HAP-1 (cell line): ENCODE measurements around the gene CAV2.

ENCODE experiments used
- DNase-seq, 2 experiments: peaks; one replicate each; pipeline ENCODE4 v3.0.0-alpha.2; 2016 to 2020; ENCODE audit warnings: low spot score in 2 of 2
- H3K27me3 ChIP-seq: fragments of 250-450 bp; sonication (Bioruptor Pico); 2 replicates; pipeline ENCODE4 v1.5.1; 2020; ENCODE audit warnings: low read depth, mild to moderate bottlenecking, moderate library complexity
- H3K36me3 ChIP-seq: fragments of 250-450 bp; sonication (Bioruptor Pico); replicated peaks from 2 replicates; pipeline ENCODE4 v1.5.1; 2020; ENCODE audit warnings: mild to moderate bottlenecking
- H3K4me1 ChIP-seq: fragments of 250-450 bp; sonication (Bioruptor Pico); 2 replicates; pipeline ENCODE4 v1.5.1; 2020; ENCODE audit warnings: mild to moderate bottlenecking
- H3K4me3 ChIP-seq: fragments of 250-450 bp; sonication (Bioruptor Pico); 2 replicates; pipeline ENCODE4 v1.5.1; 2020; ENCODE audit warnings: mild to moderate bottlenecking, moderate library complexity
- H3K9me3 ChIP-seq: fragments of 250-450 bp; sonication (Bioruptor Pico); 2 replicates; pipeline ENCODE4 v1.5.1; 2020; ENCODE audit warnings: mild to moderate bottlenecking, moderate library complexity
- in situ Hi-C: fragments of 300-500 bp; cut with MboI; formaldehyde crosslinking; loops from 3 replicates; pipeline ENCODE4 v1.14.3; 2020; ENCODE audit warnings: low sequenced_read_pairs, inconsistent platforms, mixed read lengths

The CAV2 gene

GRCh38 chr7:116535416-116535815, 35.9 kb downstream of the CAV2 start:
- no peaks in the 10 kb centered on the region for H3K36me3 ChIP-seq
- H3K9me3 ChIP-seq: no peaks in the 10 kb centered on the region
- no peaks in the 10 kb centered on the region for H3K4me1 ChIP-seq
- DNase-seq: no peak
- H3K27me3 ChIP-seq: no peaks in the 10 kb centered on the region
- no peak overlapping the region for H3K4me3 ChIP-seq
- in situ Hi-C loops: no loop called here

- DNase-seq: no peak
- H3K9me3 ChIP-seq: no peaks in the 10 kb centered on the region
- in situ Hi-C loops: no loop called here
- H3K27me3 ChIP-seq: no peaks in the 10 kb centered on the region
- H3K36me3 ChIP-seq: no peaks in the 10 kb centered on the region
- no peak overlapping the region for H3K4me3 ChIP-seq
- H3K4me1 ChIP-seq: no peaks in the 10 kb centered on the region
These were observed 38.6 kb downstream of the CAV2 start for GRCh38 chr7:116538138-116538537.

- no peaks in the 10 kb centered on the region for H3K36me3 ChIP-seq
- in situ Hi-C loops: no loop called here
- no peaks in the 10 kb centered on the region for H3K27me3 ChIP-seq
These were observed 40.3 kb downstream of the CAV2 start for GRCh38 chr7:116539879-116540278.

GRCh38 chr7:116540743-116541142, 41.2 kb downstream of the CAV2 start:
- Histone ChIP-seq H3K4me1 (no peaks in the 10 kb centered on the region), H3K9me3 (no peaks in the 10 kb centered on the region), H3K4me3 (no peak overlapping the region), H3K36me3 (no peaks in the 10 kb centered on the region), H3K27me3 (no peaks in the 10 kb centered on the region)
- in situ Hi-C loops: no loop called here
- no peak for DNase-seq

More at GRCh38 chr7:116539879-116540278, 40.3 kb downstream of the CAV2 start:
- Histone ChIP-seq H3K9me3 (no peaks in the 10 kb centered on the region), H3K4me3 (no peak overlapping the region), H3K4me1 (no peaks in the 10 kb centered on the region)
- DNase-seq: no peak

- in situ Hi-C loops: no loop called here
- no peaks in the 10 kb centered on the region for H3K4me1 ChIP-seq
- no peaks in the 10 kb centered on the region for H3K36me3 ChIP-seq
- no peak for DNase-seq
- H3K9me3 ChIP-seq: no peaks in the 10 kb centered on the region
- no peak overlapping the region for H3K4me3 ChIP-seq
- H3K27me3 ChIP-seq: no peaks in the 10 kb centered on the region
These were observed 42.4 kb downstream of the CAV2 start for GRCh38 chr7:116541951-116542350.

GRCh38 chr7:116542618-116543017, 43.1 kb downstream of the CAV2 start:
- no peak overlapping the region for H3K4me3 ChIP-seq
- no peak for DNase-seq
- in situ Hi-C loops: no loop called here
- H3K27me3 ChIP-seq: no peaks in the 10 kb centered on the region
- no peaks in the 10 kb centered on the region for H3K9me3 ChIP-seq
- H3K36me3 ChIP-seq: no peaks in the 10 kb centered on the region
- no peaks in the 10 kb centered on the region for H3K4me1 ChIP-seq

GRCh38 chr7:116543664-116544063, 44.1 kb downstream of the CAV2 start:
- in situ Hi-C loops: no loop called here
- no peak for DNase-seq
- H3K4me1 ChIP-seq: no peaks in the 10 kb centered on the region
- no peaks in the 10 kb centered on the region for H3K27me3 ChIP-seq
- H3K36me3 ChIP-seq: no peaks in the 10 kb centered on the region
- no peak overlapping the region for H3K4me3 ChIP-seq
- H3K9me3 ChIP-seq: no peaks in the 10 kb centered on the region

- H3K4me1 ChIP-seq: no peaks in the 10 kb centered on the region
- H3K36me3 ChIP-seq: no peaks in the 10 kb centered on the region
- H3K27me3 ChIP-seq: no peaks in the 10 kb centered on the region
These were observed 44.9 kb downstream of the CAV2 start for GRCh38 chr7:116544487-116544886.

GRCh38 chr7:116545411-116545993, 46.0 kb downstream of the CAV2 start:
- no peak overlapping the region for H3K4me3 ChIP-seq
- H3K9me3 ChIP-seq: no peaks in the 10 kb centered on the region
- no peaks in the 10 kb centered on the region for H3K27me3 ChIP-seq
- in situ Hi-C loops: no loop called here
- DNase-seq: no peak
- no peaks in the 10 kb centered on the region for H3K4me1 ChIP-seq
- no peaks in the 10 kb centered on the region for H3K36me3 ChIP-seq

More at GRCh38 chr7:116544487-116544886, 44.9 kb downstream of the CAV2 start:
- in situ Hi-C loops: no loop called here
- no peak for DNase-seq
- no peak overlapping the region for H3K4me3 ChIP-seq
- H3K9me3 ChIP-seq: no peaks in the 10 kb centered on the region

GRCh38 chr7:116546054-116546453, 46.5 kb downstream of the CAV2 start:
- no peaks in the 10 kb centered on the region for H3K4me1 ChIP-seq
- in situ Hi-C loops: no loop called here
- H3K4me3 ChIP-seq: no peak overlapping the region
- no peaks in the 10 kb centered on the region for H3K9me3 ChIP-seq
- no peak for DNase-seq
- H3K27me3 ChIP-seq: no peaks in the 10 kb centered on the region
- no peaks in the 10 kb centered on the region for H3K36me3 ChIP-seq

- H3K36me3 ChIP-seq: no peaks in the 10 kb centered on the region
- no peak for DNase-seq
- no peaks in the 10 kb centered on the region for H3K4me1 ChIP-seq
- no peak overlapping the region for H3K4me3 ChIP-seq
- no peaks in the 10 kb centered on the region for H3K27me3 ChIP-seq
- H3K9me3 ChIP-seq: no peaks in the 10 kb centered on the region
- in situ Hi-C loops: no loop called here
These were observed 47.4 kb downstream of the CAV2 start for GRCh38 chr7:116546916-116547315.

- in situ Hi-C loops: no loop called here
- H3K4me1 ChIP-seq: no peaks in the 10 kb centered on the region
These were observed 47.8 kb downstream of the CAV2 start for GRCh38 chr7:116547347-116547746.

GRCh38 chr7:116548506-116548905, 49.0 kb downstream of the CAV2 start:
- H3K9me3 ChIP-seq: no peaks in the 10 kb centered on the region
- no peaks in the 10 kb centered on the region for H3K27me3 ChIP-seq
- no peaks in the 10 kb centered on the region for H3K4me1 ChIP-seq
- in situ Hi-C loops: no loop called here
- H3K36me3 ChIP-seq: no peaks in the 10 kb centered on the region
- no peak for DNase-seq
- H3K4me3 ChIP-seq: no peak overlapping the region

More at GRCh38 chr7:116547347-116547746, 47.8 kb downstream of the CAV2 start:
- no peaks in the 10 kb centered on the region for H3K36me3 ChIP-seq
- H3K9me3 ChIP-seq: no peaks in the 10 kb centered on the region
- no peaks in the 10 kb centered on the region for H3K27me3 ChIP-seq
- no peak overlapping the region for H3K4me3 ChIP-seq
- no peak for DNase-seq

GRCh38 chr7:116549370-116549769, 49.8 kb downstream of the CAV2 start:
- Histone ChIP-seq H3K27me3 (no peaks in the 10 kb centered on the region), H3K36me3 (no peaks in the 10 kb centered on the region), H3K4me3 (no peak overlapping the region), H3K4me1 (no peaks in the 10 kb centered on the region), H3K9me3 (no peaks in the 10 kb centered on the region)
- in situ Hi-C loops: no loop called here
- DNase-seq: no peak

- in situ Hi-C loops: no loop called here
- DNase-seq: no peak
- H3K36me3 ChIP-seq: no peaks in the 10 kb centered on the region
- no peaks in the 10 kb centered on the region for H3K9me3 ChIP-seq
- no peaks in the 10 kb centered on the region for H3K4me1 ChIP-seq
- no peak overlapping the region for H3K4me3 ChIP-seq
- no peaks in the 10 kb centered on the region for H3K27me3 ChIP-seq
These were observed 52.2 kb downstream of the CAV2 start for GRCh38 chr7:116551692-116552091.
